Measurements from ENCODE around the gene DACT3. TPM values are rescaled to one million over a fixed set of nuclear protein-coding genes. Genes with fewer than 3 reads are reported as not detected.

The DACT3 gene
- total RNA-seq, 4 donors from 2014 or later: 1.7 to 3.2 (median 2.7) TPM

- no peak for TF ChIP-seq POLR2A (IDR thresholded peaks at IDR 0.05)
- TF ChIP-seq CTCF (IDR thresholded peaks at IDR 0.05): no peak
- DNase-seq: no peak
- intact Hi-C loops (cut with DNase I): no loop called here
- Histone ChIP-seq H3K36me3 (peaks cover 86 to 91% of the 10 kb centered on the region in 2 donors), H3K4me1 (peaks cover 4 to 5% of the 10 kb centered on the region in 2 donors), H3K27ac (no peak overlapping the region), H3K9me3 (no peaks in the 10 kb centered on the region), H3K4me3 (replicated peaks in 1 of 3) (no peak overlapping the region), H3K27me3 (no peaks in the 10 kb centered on the region)
- WGBS, 2 donors: 96 to 97% methylated on average over 4 of the region's 4 CpGs
Observed at GRCh38 chr19:46692918-46693722, 32.1 kb upstream of the DACT3 start.

GRCh38 chr19:46691948-46692347 is 31.0 kb upstream of the DACT3 start:
- peaks cover 83 to 93% of the 10 kb centered on the region in 2 donors for H3K36me3 ChIP-seq
- no peaks in the 10 kb centered on the region for H3K27me3 ChIP-seq
- no peak overlapping the region for H3K4me3 ChIP-seq (replicated peaks in 1 of 3)
- no peaks in the 10 kb centered on the region for H3K9me3 ChIP-seq
- H3K27ac ChIP-seq: no peak overlapping the region
- 94 to 96% methylated on average over 2 of the region's 2 CpGs for WGBS, 2 donors
- peaks cover 0 to 6% of the 10 kb centered on the region in 2 donors for H3K4me1 ChIP-seq
- intact Hi-C loops (cut with DNase I): no loop called here
- TF ChIP-seq CTCF (IDR thresholded peaks at IDR 0.05) (no peak), POLR2A (IDR thresholded peaks at IDR 0.05) (no peak)
- no peak for DNase-seq

DNA sequence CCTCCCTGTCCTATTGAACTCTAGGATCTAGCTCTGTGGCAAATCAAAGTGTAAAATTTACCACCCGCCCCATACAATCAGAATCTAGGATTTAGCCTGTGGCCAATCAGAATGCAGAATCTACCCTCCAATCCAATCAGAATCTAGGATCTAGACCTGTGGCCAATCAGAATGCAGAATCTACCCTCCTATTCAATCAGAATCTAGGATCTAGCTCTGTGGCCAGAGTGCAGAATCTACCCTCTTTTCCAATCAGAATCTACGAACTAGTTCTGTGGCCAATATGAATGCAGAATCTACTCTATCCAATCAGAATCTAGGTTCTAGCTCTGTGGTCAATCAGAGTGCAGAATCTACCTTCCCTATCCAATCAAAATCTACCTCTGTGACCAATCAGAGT is 30.1 kb upstream of the DACT3 start:
- Histone ChIP-seq H3K27me3 (no peaks in the 10 kb centered on the region), H3K27ac (no peak overlapping the region), H3K36me3 (peaks cover 83 to 93% of the 10 kb centered on the region in 2 donors), H3K9me3 (no peaks in the 10 kb centered on the region), H3K4me3 (replicated peaks in 1 of 3) (no peak overlapping the region), H3K4me1 (peaks cover 0 to 6% of the 10 kb centered on the region in 2 donors)
- 50 to 75% methylated on average over 2 of the region's 2 CpGs for WGBS, 2 donors
- TF ChIP-seq CTCF (IDR thresholded peaks at IDR 0.05) (no peak), POLR2A (IDR thresholded peaks at IDR 0.05) (no peak)
- no peak for DNase-seq
- intact Hi-C loops (cut with DNase I): no loop called here

DNA sequence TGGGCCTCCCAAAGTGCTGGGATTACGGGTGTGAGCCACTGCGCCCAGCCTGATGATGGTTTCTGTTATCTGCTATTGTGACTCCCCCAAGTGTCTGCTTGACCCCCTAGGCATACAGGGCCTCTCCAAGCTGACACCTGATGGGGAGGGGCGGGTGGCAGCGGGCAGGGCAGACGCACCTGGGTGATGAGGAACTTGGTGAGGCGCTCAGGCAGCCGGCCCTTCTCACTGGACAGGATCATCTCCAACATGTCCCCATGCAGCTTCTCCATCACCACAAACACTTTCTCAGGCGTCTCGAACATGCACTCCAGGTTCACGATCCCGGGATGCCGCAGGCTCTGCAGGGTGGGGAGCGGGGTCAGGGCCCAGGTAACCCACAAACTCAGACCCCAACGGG is 28.4 kb upstream of the DACT3 start:
- intact Hi-C loops (cut with DNase I): no loop called here
- H3K27ac ChIP-seq: no peak overlapping the region
- TF ChIP-seq CTCF (IDR thresholded peaks at IDR 0.05) (no peak), POLR2A (IDR thresholded peaks at IDR 0.05) (no peak)
- peaks cover 76 to 94% of the 10 kb centered on the region in 2 donors for H3K36me3 ChIP-seq
- H3K9me3 ChIP-seq: no peaks in the 10 kb centered on the region
- DNase-seq: no peak
- no peak overlapping the region for H3K4me3 ChIP-seq (replicated peaks in 1 of 3)
- H3K27me3 ChIP-seq: no peaks in the 10 kb centered on the region
- WGBS, 2 donors: 94 to 97% methylated on average over 11 to 12 of the region's 14 CpGs
- peaks cover 0 to 6% of the 10 kb centered on the region in 2 donors for H3K4me1 ChIP-seq

GRCh38 chr19:46687438-46688145 is 26.6 kb upstream of the DACT3 start:
- TF ChIP-seq CTCF (IDR thresholded peaks at IDR 0.05) (no peak), POLR2A (IDR thresholded peaks at IDR 0.05) (no peak)
- DNase-seq: peak; percentile 57 to 58
- no peaks in the 10 kb centered on the region for H3K9me3 ChIP-seq
- H3K36me3 ChIP-seq: peaks cover 61 to 90% of the 10 kb centered on the region in 2 donors
- H3K27me3 ChIP-seq: no peaks in the 10 kb centered on the region
- H3K4me3 ChIP-seq (replicated peaks in 1 of 3): no peak overlapping the region
- intact Hi-C loops (cut with DNase I): no loop called here
- WGBS, 2 donors: 57 to 68% methylated on average over 6 of the region's 6 CpGs
- H3K27ac ChIP-seq: no peak overlapping the region
- H3K4me1 ChIP-seq: peaks cover 0 to 6% of the 10 kb centered on the region in 2 donors

Measured in thyroid gland (tissue), 4 donors.